ENCODE results near the gene VGLL4. TPM values are rescaled to one million over a fixed set of nuclear protein-coding genes. Genes with fewer than 3 reads are reported as not detected.

The VGLL4 gene
- total RNA-seq, 1 experiment from 2014 or later: 26.9 TPM

- Histone ChIP-seq H3K9me3 (ENCODE audit: control insufficient read depth in 1 of 2, insufficient read depth in 1 of 2, low read depth in 1 of 2, low read length in 2 of 2) (no peaks in the 10 kb centered on the region), H3K4me3 (replicated peaks in 1 of 2; ENCODE audit: low read depth in 1 of 2, low read length in 2 of 2) (no peak overlapping the region), H2AFZ (ENCODE audit: low read depth, low read length, poor library complexity, severe bottlenecking) (no peak overlapping the region), H3K27ac (ENCODE audit: low read depth, low read length) (no peak overlapping the region), H3K9me2 (ENCODE audit: insufficient read depth) (no peaks in the 10 kb centered on the region), H3K79me2 (ENCODE audit: insufficient read depth, low read length) (no peaks in the 10 kb centered on the region), H4K20me1 (ENCODE audit: insufficient read depth) (no peaks in the 10 kb centered on the region), H3K4me1 (ENCODE audit: control insufficient read depth in 1 of 2, insufficient read depth in 2 of 2, low read length in 2 of 2) (peaks cover 0 to 3% of the 10 kb centered on the region in 2 experiments; a peak in 1 of 4 replicates), H3K9ac (ENCODE audit: low read length) (no peak overlapping the region), H3K36me3 (ENCODE audit: control insufficient read depth in 1 of 2, insufficient read depth in 2 of 2, low read length in 2 of 2) (no peaks in the 10 kb centered on the region), H3K4me2 (ENCODE audit: low read length) (no peak overlapping the region), H3K27me3 (ENCODE audit: insufficient read depth, low read length) (no peaks in the 10 kb centered on the region)
- TF ChIP-seq EZH2 (IDR thresholded peaks at IDR 0.05) (no peak), ZBTB33 (IDR thresholded peaks at IDR 0.05; ENCODE audit: extremely low read depth, insufficient replicate concordance, low read length) (no peak), SP1 (IDR thresholded peaks at IDR 0.05; ENCODE audit: low read depth) (no peak), POLR2A (IDR thresholded peaks at IDR 0.05; ENCODE audit: borderline replicate concordance, extremely low read depth, insufficient read depth, insufficient read length) (no peak), SIN3A (IDR thresholded peaks at IDR 0.05; ENCODE audit: low read depth) (no peak), TCF7L2 (IDR thresholded peaks at IDR 0.05; ENCODE audit: borderline replicate concordance, extremely low read depth, insufficient read depth, insufficient read length) (no peak), POLR2AphosphoS5 (IDR thresholded peaks at IDR 0.05; ENCODE audit: low read depth, low read length) (no peak), RAD21 (IDR thresholded peaks at IDR 0.05; ENCODE audit: low read depth) (0 out of 2 replicates have a peak, but pooled peaks have one; percentile 13), EGR1 (IDR thresholded peaks at IDR 0.05; ENCODE audit: low read depth) (no peak), FOSL1 (IDR thresholded peaks at IDR 0.05; ENCODE audit: low read depth) (no peak), CEBPB (IDR thresholded peaks at IDR 0.05; ENCODE audit: low read depth) (no peak)
- TF ChIP-seq, protein P1, sequence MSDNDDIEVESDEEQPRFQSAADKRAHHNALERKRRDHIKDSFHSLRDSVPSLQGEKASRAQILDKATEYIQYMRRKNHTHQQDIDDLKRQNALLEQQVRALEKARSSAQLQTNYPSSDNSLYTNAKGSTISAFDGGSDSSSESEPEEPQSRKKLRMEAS (IDR thresholded peaks at IDR 0.05): no peak
- TF ChIP-seq, protein P2, sequence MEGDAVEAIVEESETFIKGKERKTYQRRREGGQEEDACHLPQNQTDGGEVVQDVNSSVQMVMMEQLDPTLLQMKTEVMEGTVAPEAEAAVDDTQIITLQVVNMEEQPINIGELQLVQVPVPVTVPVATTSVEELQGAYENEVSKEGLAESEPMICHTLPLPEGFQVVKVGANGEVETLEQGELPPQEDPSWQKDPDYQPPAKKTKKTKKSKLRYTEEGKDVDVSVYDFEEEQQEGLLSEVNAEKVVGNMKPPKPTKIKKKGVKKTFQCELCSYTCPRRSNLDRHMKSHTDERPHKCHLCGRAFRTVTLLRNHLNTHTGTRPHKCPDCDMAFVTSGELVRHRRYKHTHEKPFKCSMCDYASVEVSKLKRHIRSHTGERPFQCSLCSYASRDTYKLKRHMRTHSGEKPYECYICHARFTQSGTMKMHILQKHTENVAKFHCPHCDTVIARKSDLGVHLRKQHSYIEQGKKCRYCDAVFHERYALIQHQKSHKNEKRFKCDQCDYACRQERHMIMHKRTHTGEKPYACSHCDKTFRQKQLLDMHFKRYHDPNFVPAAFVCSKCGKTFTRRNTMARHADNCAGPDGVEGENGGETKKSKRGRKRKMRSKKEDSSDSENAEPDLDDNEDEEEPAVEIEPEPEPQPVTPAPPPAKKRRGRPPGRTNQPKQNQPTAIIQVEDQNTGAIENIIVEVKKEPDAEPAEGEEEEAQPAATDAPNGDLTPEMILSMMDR (IDR thresholded peaks at IDR 0.05 in 2 of 3, conservative IDR thresholded peaks at IDR 0.05 in 1 of 3; ENCODE audit: borderline replicate concordance in 1 of 3, insufficient read depth in 1 of 3, low read depth in 2 of 3, low read length in 2 of 3): peak in 1 of 3 experiments; percentile 26; a peak in 1 of 6 replicates
- ChIA-PET CTCF (no interaction called here), RAD21 (ENCODE audit: low non-redundant PET in 1 of 2, low total read pairs in 2 of 2, uncharacterized antibody in 2 of 2, unreplicated experiment in 2 of 2) (no interaction called here), POLR2A (no interaction called here)
- ATAC-seq: peak; percentile 65
- no peak for DNase-seq (ENCODE audit: low read depth, low spot score)
- BruUV-seq (replicated peaks): no TSS peak
- intact Hi-C loops (cut with micrococcal nuclease): no loop called here
These were observed 104.0 kb downstream of the VGLL4 start for GRCh38 chr3:11539677-11540076.
